Transverse colon (tissue), 4 donors: Measurements from ENCODE around the gene CCDC188. TPM values are rescaled to one million over a fixed set of nuclear protein-coding genes. Genes with fewer than 3 reads are reported as not detected.

ENCODE experiments used
- DNase-seq: peaks from one replicate; pipeline ENCODE4 v3.0.0-alpha.2; 2019
- H3K27ac ChIP-seq, 4 donors: fragments of 200-600 bp; sonication (generic); 2 replicates each; pipeline ENCODE4 v1.5.1; 2016 to 2018; ENCODE audit warnings: inconsistent platforms in 4 of 4
- H3K27me3 ChIP-seq: fragments of 200-600 bp; sonication (generic); 2 replicates; pipeline ENCODE4 v1.5.1; 2017; ENCODE audit warnings: inconsistent platforms
- H3K36me3 ChIP-seq, 4 donors: fragments of 200-600 bp; sonication (generic); 2 replicates each; pipeline ENCODE4 v1.5.1; 2017 to 2019; ENCODE audit warnings: inconsistent platforms in 4 of 4
- H3K4me1 ChIP-seq, 4 donors: fragments of 200-600 bp; sonication (generic); 2 replicates each; pipeline ENCODE4 v1.5.1; 2017 to 2020; ENCODE audit warnings: inconsistent platforms in 4 of 4
- H3K4me3 ChIP-seq, 4 donors: fragments of 200-600 bp; sonication (generic); 1 replicate in 1 of 4; 2 replicates in 3 of 4; pipeline versions ENCODE4 v1.5.1 to v1.6.1; 2017 to 2019; ENCODE audit warnings: inconsistent platforms in 4 of 4
- H3K9me3 ChIP-seq, 2 donors: fragments of 200-600 bp; sonication (generic); 2 replicates each; pipeline ENCODE4 v1.5.1; 2017 to 2019; ENCODE audit warnings: inconsistent platforms in 2 of 2
- EP300 ChIP-seq: sonication (generic); formaldehyde crosslinking; IDR thresholded peaks from one replicate; pipeline ENCODE4 v1.6.1; 2017; ENCODE audit warnings: antibody characterized with exemption, low read depth
- POLR2A ChIP-seq: fragments of 450-650 bp; IDR thresholded peaks from one replicate; pipeline ENCODE4 v1.6.1; 2016; ENCODE audit warnings: antibody characterized with exemption, mild to moderate bottlenecking, moderate library complexity
- POLR2AphosphoS5 ChIP-seq, 3 donors: sonication (generic); formaldehyde crosslinking; IDR thresholded peaks; one replicate each; pipeline ENCODE4 v1.6.1; 2016; ENCODE audit warnings: antibody characterized with exemption in 3 of 3
- WGBS, 2 donors: methylation state at CpG; one replicate each; pipeline ENCODE4 v1.1.5; 2018; ENCODE audit warnings: low coverage in 1 of 2; 5-methylcytosine and 5-hydroxymethylcytosine counted together
- in situ Hi-C, 4 donors: fragments of 200-750 bp; cut with MboI; loops; one replicate each; pipeline versions ENCODE4 v1.15.0 to v1.15.1; 2017; ENCODE audit warnings: low sequenced_read_pairs in 3 of 4, low pct_ligation_motif_present in 1 of 4, low pct_unique_long_range_greater_than_20kb in 1 of 4
- intact Hi-C: fragments of 100-400 bp; cut with DNase I; formaldehyde crosslinking; loops from one replicate; pipeline ENCODE4 v1.15.1; 2023; ENCODE audit warnings: low total_unique reads
- total RNA-seq, 4 donors: library from RNA; depleted of rRNA; stranded (reverse); fragments of >200 nt; gene quantifications; one replicate each; pipeline ENCODE4 v1.1.0, GENCODE V29; 2016
- TF ChIP-seq, protein P1 (sequence below), 5 experiments: fragments of 200-600 bp in 3 of 5; fragments of 450-650 bp in 2 of 5; sonication (generic) in 3 of 5; IDR thresholded peaks; 1 replicate in 2 of 5; 2 replicates in 3 of 5; pipeline ENCODE4 v1.5.1; 2016 to 2017; ENCODE audit warnings: antibody characterized with exemption in 5 of 5, inconsistent platforms in 3 of 5, mild to moderate bottlenecking in 2 of 5, moderate library complexity in 1 of 5

Gene CCDC188
- total RNA-seq, 4 donors from 2014 or later = 0.41 TPM; not detected in 3

DNA sequence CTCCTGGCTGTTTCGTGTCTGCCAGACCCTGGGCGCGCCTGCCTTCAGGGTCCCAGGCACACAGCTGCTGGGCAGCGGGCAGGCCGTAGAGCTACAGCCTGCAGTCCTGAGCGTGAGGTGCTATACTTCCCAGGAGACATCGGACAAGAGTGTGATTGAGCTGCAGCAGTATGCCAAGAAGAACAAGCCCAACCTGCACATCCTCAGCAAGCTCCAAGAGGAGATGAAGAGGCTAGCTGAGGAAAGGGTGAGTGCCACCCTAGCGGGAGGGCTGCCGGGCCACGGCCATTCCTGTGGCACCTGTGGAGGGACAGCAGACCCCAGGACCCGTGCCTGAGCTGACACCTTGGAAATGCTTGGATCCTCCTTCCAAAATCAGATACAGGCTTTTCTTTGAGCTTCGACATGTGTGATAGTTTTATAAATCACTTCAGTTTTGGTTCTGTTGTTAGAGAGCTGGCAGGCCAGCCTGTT, 42.1 kb downstream of the CCDC188 start:
- peaks cover 0 to 26% (median 13%) of the 10 kb centered on the region in 4 donors for H3K36me3 ChIP-seq

DNA sequence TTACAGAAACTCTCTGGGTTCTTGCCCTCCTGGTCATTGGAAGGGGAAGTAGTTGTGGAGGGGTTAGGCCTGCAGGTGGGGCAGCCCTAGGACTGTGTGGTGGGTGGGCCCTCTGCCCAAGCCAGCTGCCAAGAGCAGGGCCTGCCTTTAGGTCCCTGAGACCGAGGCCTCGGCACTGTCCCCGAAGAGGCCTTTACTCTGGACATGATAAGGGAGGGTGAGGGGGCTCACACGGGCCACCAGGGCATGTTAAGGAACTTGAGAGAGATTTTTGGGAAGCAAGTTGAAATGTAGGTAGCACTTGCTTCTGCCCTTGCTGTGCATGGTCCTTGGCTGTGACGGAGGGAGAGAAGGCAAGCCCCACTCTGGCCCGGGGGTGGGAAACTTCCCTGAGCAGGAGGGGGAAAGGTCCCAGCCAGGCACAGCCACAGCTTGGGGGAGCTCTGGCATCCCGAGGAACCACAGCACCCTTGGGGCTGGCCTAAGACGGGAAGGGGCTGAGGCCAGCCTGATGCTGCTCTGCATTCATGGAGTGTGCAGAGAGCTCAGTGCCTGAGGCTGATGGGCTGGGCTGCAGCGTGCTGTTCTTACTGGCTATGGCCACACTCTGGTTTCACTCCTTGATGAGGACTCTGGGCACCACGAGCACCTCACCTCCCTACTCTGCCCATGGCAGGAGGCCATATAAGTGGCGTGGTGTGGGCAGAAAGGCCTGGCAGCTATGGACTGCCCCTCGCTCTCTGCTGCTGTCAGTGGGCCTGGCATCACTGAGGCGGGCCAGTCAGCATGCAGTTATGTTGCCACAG, 42.7 kb downstream of the CCDC188 start:
- no peaks in the 10 kb centered on the region for H3K9me3 ChIP-seq
- H3K4me3 ChIP-seq = no peak overlapping the region
- H3K36me3 ChIP-seq = peaks cover 0 to 26% (median 14%) of the 10 kb centered on the region in 4 donors
- H3K27me3 ChIP-seq = no peaks in the 10 kb centered on the region
- in situ Hi-C loops = no loop called here
- no peaks in the 10 kb centered on the region for H3K4me1 ChIP-seq
- DNase-seq = no peak
- WGBS, 2 donors = 80 to 92% methylated on average over 1 to 11 of the region's 13 CpGs
- intact Hi-C loops = no loop called here
- no peak for TF ChIP-seq POLR2A
- no peak for TF ChIP-seq EP300
- no peak for TF ChIP-seq POLR2AphosphoS5 (IDR thresholded peaks at IDR 0.05)
- TF ChIP-seq, protein P1, sequence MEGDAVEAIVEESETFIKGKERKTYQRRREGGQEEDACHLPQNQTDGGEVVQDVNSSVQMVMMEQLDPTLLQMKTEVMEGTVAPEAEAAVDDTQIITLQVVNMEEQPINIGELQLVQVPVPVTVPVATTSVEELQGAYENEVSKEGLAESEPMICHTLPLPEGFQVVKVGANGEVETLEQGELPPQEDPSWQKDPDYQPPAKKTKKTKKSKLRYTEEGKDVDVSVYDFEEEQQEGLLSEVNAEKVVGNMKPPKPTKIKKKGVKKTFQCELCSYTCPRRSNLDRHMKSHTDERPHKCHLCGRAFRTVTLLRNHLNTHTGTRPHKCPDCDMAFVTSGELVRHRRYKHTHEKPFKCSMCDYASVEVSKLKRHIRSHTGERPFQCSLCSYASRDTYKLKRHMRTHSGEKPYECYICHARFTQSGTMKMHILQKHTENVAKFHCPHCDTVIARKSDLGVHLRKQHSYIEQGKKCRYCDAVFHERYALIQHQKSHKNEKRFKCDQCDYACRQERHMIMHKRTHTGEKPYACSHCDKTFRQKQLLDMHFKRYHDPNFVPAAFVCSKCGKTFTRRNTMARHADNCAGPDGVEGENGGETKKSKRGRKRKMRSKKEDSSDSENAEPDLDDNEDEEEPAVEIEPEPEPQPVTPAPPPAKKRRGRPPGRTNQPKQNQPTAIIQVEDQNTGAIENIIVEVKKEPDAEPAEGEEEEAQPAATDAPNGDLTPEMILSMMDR (IDR thresholded peaks at IDR 0.05) = no peak
- H3K27ac ChIP-seq = no peak overlapping the region

More for the DNA sequence above, 42.1 kb downstream of the CCDC188 start:
- in situ Hi-C loops (no loop called here), intact Hi-C loops (no loop called here)
- TF ChIP-seq POLR2AphosphoS5 (IDR thresholded peaks at IDR 0.05) = no peak
- TF ChIP-seq EP300 = no peak
- no peak for TF ChIP-seq POLR2A
- TF ChIP-seq, protein P1 (IDR thresholded peaks at IDR 0.05) = no peak
- H3K27ac ChIP-seq = no peak overlapping the region
- DNase-seq = no peak
- WGBS, 2 donors = 88 to 91% methylated on average over 8 to 10 of the region's 12 CpGs
- no peaks in the 10 kb centered on the region for H3K4me1 ChIP-seq
- H3K9me3 ChIP-seq = no peaks in the 10 kb centered on the region
- H3K27me3 ChIP-seq = no peaks in the 10 kb centered on the region
- H3K4me3 ChIP-seq = no peak overlapping the region

DNA sequence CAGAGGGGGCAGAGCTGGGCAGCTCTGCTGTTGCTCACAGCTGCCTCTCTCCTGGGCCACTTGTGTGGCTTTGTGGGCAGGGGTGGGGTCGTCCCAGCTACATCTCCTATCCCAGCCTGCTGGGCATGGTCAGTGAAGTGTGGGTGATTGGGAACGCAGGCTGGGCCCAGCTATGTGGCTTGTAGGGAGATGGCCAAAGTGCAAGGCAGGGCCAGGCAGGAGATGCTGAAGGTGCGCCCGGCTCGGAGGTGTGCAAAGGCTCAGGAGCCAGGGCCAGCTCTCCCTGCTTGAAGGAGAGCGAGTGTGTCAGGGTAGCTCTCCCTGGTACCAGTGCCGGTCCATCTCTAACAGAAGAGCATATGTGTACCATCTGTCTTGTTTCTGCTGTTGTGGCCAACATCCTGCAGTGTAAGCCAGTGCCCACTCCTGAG, 43.4 kb downstream of the CCDC188 start:
- Histone ChIP-seq H3K36me3 (peaks cover 0 to 29% (median 14%) of the 10 kb centered on the region in 4 donors), H3K27ac (no peak overlapping the region), H3K4me3 (no peak overlapping the region), H3K4me1 (no peaks in the 10 kb centered on the region), H3K27me3 (no peaks in the 10 kb centered on the region), H3K9me3 (no peaks in the 10 kb centered on the region)
- 91% methylated on average over 7 of the region's 7 CpGs; no CpG with 5 or more reads in 1 of the 2 donors for WGBS, 2 donors
- intact Hi-C loops = no loop called here
- DNase-seq = no peak
- in situ Hi-C loops = no loop called here
- no peak for TF ChIP-seq POLR2AphosphoS5 (IDR thresholded peaks at IDR 0.05)
- no peak for TF ChIP-seq POLR2A
- TF ChIP-seq EP300 = no peak
- TF ChIP-seq, protein P1 (IDR thresholded peaks at IDR 0.05) = no peak

DNA sequence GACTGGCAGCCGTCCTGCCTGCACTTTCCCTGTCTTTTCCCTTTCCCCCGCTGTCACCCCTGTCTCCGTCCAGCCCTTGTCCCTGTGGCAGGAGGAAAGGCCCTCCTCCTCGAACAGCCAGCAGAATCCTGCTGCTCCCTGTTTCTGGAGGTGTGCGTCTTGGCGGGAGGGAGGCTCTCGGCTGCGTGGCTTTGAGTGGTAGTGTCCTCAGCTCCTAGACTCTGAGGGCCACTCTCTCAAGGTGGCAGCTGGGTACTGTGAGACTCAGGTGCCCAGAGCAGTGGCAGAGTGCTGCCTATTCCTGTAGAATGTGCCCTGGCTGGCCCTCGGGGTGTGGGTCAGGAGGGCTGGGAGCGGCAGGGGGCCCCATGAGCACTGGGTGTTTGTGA, 44.0 kb downstream of the CCDC188 start:
- H3K4me3 ChIP-seq = no peak overlapping the region
- H3K36me3 ChIP-seq = peaks cover 0 to 29% (median 14%) of the 10 kb centered on the region in 4 donors
- H3K27me3 ChIP-seq = no peaks in the 10 kb centered on the region
- no peak for DNase-seq
- no peak overlapping the region for H3K27ac ChIP-seq
- no peaks in the 10 kb centered on the region for H3K9me3 ChIP-seq
- TF ChIP-seq EP300 (no peak), POLR2A (no peak), POLR2AphosphoS5 (IDR thresholded peaks at IDR 0.05) (no peak)
- TF ChIP-seq, protein P1 (IDR thresholded peaks at IDR 0.05) = no peak
- H3K4me1 ChIP-seq = no peaks in the 10 kb centered on the region
- in situ Hi-C loops = no loop called here
- WGBS, 2 donors = 90 to 100% methylated on average over 5 to 10 of the region's 10 CpGs
- intact Hi-C loops = no loop called here
